B cell (primary cell): ENCODE data around the gene RNF135.
"Not testable (repeated sequence)": the region's sequence is repeated elsewhere in the genome, so short reads cannot be mapped to it uniquely, and the experiment has no call there.

Source experiments
- EZH2 ChIP-seq: IDR thresholded peaks from 2 replicates; pipeline ENCODE4 v1.6.1; 2012; ENCODE audit warnings: borderline replicate concordance, low read depth, mild to moderate bottlenecking, moderate library complexity, low read length; ENCODE audit not compliant: insufficient read depth, poor library complexity, severe bottlenecking
- TF ChIP-seq, protein P1 (sequence below): fragments of 200-600 bp; IDR thresholded peaks from one replicate; pipeline ENCODE4 v1.8.0; 2022; ENCODE audit warnings: antibody characterized with exemption, mild to moderate bottlenecking

DNA sequence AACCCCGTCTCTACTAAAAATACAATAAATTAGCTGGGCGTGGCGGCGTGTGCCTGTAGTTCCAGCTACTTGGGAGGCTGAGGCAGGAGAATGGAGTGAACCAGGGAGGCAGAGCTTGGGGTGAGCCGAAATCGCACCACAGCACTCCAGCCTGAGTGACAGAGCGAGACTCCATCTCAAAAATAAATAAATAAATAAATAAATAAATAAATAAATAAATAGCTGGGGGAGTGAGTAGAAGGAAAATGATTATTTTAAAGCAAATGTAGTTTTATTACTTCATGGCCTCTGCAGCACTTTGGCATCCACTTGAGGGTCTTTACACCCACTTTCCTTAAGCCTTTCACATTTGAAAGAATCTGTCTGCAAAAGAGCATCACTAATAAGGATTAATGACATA is 70.0 kb downstream of the RNF135 start:
- TF ChIP-seq, protein P1, sequence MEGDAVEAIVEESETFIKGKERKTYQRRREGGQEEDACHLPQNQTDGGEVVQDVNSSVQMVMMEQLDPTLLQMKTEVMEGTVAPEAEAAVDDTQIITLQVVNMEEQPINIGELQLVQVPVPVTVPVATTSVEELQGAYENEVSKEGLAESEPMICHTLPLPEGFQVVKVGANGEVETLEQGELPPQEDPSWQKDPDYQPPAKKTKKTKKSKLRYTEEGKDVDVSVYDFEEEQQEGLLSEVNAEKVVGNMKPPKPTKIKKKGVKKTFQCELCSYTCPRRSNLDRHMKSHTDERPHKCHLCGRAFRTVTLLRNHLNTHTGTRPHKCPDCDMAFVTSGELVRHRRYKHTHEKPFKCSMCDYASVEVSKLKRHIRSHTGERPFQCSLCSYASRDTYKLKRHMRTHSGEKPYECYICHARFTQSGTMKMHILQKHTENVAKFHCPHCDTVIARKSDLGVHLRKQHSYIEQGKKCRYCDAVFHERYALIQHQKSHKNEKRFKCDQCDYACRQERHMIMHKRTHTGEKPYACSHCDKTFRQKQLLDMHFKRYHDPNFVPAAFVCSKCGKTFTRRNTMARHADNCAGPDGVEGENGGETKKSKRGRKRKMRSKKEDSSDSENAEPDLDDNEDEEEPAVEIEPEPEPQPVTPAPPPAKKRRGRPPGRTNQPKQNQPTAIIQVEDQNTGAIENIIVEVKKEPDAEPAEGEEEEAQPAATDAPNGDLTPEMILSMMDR: not testable (repeated sequence)
- not testable (repeated sequence) for TF ChIP-seq EZH2
